Gastrocnemius medialis (tissue), 4 donors: ENCODE results near the gene TRIM22. TPM values are rescaled to one million over a fixed set of nuclear protein-coding genes. Genes with fewer than 3 reads are reported as not detected.

ENCODE experiments used
- ATAC-seq, 2 donors: fragments of 150-250 bp; one replicate each; pipeline ENCODE4 v1.9.1; 2016
- DNase-seq, 2 donors: peaks; one replicate each; pipeline ENCODE4 v3.0.0-alpha.2; 2019
- H3K27ac ChIP-seq, 4 donors: fragments of 200-600 bp; sonication (generic); 1 replicate in 1 of 4; 2 replicates in 3 of 4; pipeline ENCODE4 v1.5.1; 2016 to 2018; ENCODE audit warnings: mild to moderate bottlenecking in 2 of 4, moderate library complexity in 1 of 4
- H3K27me3 ChIP-seq, 3 donors: fragments of 200-600 bp; sonication (generic) in 2 of 3; 1 replicate in 1 of 3; 2 replicates in 2 of 3; pipeline versions ENCODE4 v1.5.1 to v1.6.0; 2016 to 2019; ENCODE audit warnings: mild to moderate bottlenecking in 1 of 3, moderate library complexity in 1 of 3
- H3K36me3 ChIP-seq, 2 donors: fragments of 200-600 bp; sonication (generic) in 1 of 2; one replicate each; pipeline ENCODE4 v1.5.1; 2017 to 2018
- H3K4me1 ChIP-seq, 2 donors: fragments of 200-600 bp; sonication (generic) in 1 of 2; one replicate each; pipeline ENCODE4 v1.5.1; 2016 to 2017; ENCODE audit warnings: mild to moderate bottlenecking in 2 of 2
- H3K4me3 ChIP-seq, 4 donors: fragments of 200-600 bp; sonication (generic) in 3 of 4; 1 replicate in 1 of 4; 2 replicates in 3 of 4; pipeline ENCODE4 v1.5.1; 2016 to 2019; ENCODE audit warnings: mild to moderate bottlenecking in 2 of 4
- H3K9me3 ChIP-seq, 3 donors: fragments of 200-600 bp; sonication (generic) in 2 of 3; 1 replicate in 1 of 3; 2 replicates in 2 of 3; pipeline ENCODE4 v1.5.1; 2016 to 2019
- CTCF ChIP-seq, 5 experiments: fragments of 450-650 bp in 3 of 5; fragments of 200-600 bp in 2 of 5; sonication (generic) in 2 of 5; IDR thresholded peaks in 4 of 5; conservative IDR thresholded peaks in 1 of 5; 1 replicate in 4 of 5; 2 replicates in 1 of 5; pipeline ENCODE4 v1.5.1; 2016 to 2019; ENCODE audit warnings: antibody characterized with exemption in 5 of 5, mild to moderate bottlenecking in 3 of 5, moderate library complexity in 3 of 5
- POLR2A ChIP-seq, 2 donors: fragments of 450-650 bp; IDR thresholded peaks; one replicate each; pipeline ENCODE4 v1.6.1; 2017; ENCODE audit warnings: antibody characterized with exemption in 2 of 2, mild to moderate bottlenecking in 2 of 2, moderate library complexity in 2 of 2
- in situ Hi-C, 4 donors: fragments of 200-750 bp; cut with MboI; loops; one replicate each; pipeline versions ENCODE4 v1.15.0 to v1.8.0; 2017; ENCODE audit warnings: low sequenced_read_pairs in 4 of 4
- intact Hi-C: fragments of 100-400 bp; cut with DNase I; formaldehyde crosslinking; loops from one replicate; pipeline ENCODE4 v1.15.1; 2023; ENCODE audit warnings: low total_unique reads
- total RNA-seq, 4 donors: library from RNA; depleted of rRNA; stranded (reverse); fragments of >200 nt; gene quantifications; one replicate each; pipeline versions ENCODE4 v1.1.0 to v1.2.3, GENCODE V29; 2016

The TRIM22 gene
- total RNA-seq, 4 donors from 2014 or later = 5.3 to 15.8 (median 8.8) TPM

- ATAC-seq (no peak), DNase-seq (no peak)
- Histone ChIP-seq H3K27ac (no peak overlapping the region), H3K36me3 (no peaks in the 10 kb centered on the region), H3K9me3 (no peaks in the 10 kb centered on the region), H3K27me3 (no peaks in the 10 kb centered on the region), H3K4me1 (no peaks in the 10 kb centered on the region), H3K4me3 (no peak overlapping the region)
- in situ Hi-C loops (no loop called here), intact Hi-C loops (no loop called here)
- TF ChIP-seq CTCF (IDR thresholded peaks at IDR 0.05 in 4 of 5, conservative IDR thresholded peaks at IDR 0.05 in 1 of 5) = no peak
These were observed 11.5 kb downstream of the TRIM22 start for GRCh38 chr11:5701055-5701577.

- Histone ChIP-seq H3K4me3 (no peak overlapping the region), H3K36me3 (peaks cover 0 to 12% of the 10 kb centered on the region in 2 donors), H3K27ac (no peak overlapping the region), H3K9me3 (no peaks in the 10 kb centered on the region), H3K4me1 (no peaks in the 10 kb centered on the region), H3K27me3 (no peaks in the 10 kb centered on the region)
- DNase-seq = no peak
- in situ Hi-C loops = no loop called here
- TF ChIP-seq POLR2A (IDR thresholded peaks at IDR 0.05) (no peak), CTCF (IDR thresholded peaks at IDR 0.05 in 4 of 5, conservative IDR thresholded peaks at IDR 0.05 in 1 of 5) (no peak)
- intact Hi-C loops = no loop called here
- ATAC-seq = no peak
These were observed 14.3 kb downstream of the TRIM22 start for GRCh38 chr11:5703741-5704536.

- Histone ChIP-seq H3K9me3 (no peaks in the 10 kb centered on the region), H3K4me3 (no peak overlapping the region), H3K4me1 (no peaks in the 10 kb centered on the region), H3K36me3 (peaks cover 0 to 12% of the 10 kb centered on the region in 2 donors), H3K27ac (no peak overlapping the region), H3K27me3 (no peaks in the 10 kb centered on the region)
- DNase-seq = no peak
- no peak for ATAC-seq
- in situ Hi-C loops (no loop called here), intact Hi-C loops (no loop called here)
- no peak for TF ChIP-seq POLR2A (IDR thresholded peaks at IDR 0.05)
- TF ChIP-seq CTCF (IDR thresholded peaks at IDR 0.05 in 4 of 5, conservative IDR thresholded peaks at IDR 0.05 in 1 of 5) = no peak
These were observed 16.1 kb downstream of the TRIM22 start for GRCh38 chr11:5705688-5706087.

GRCh38 chr11:5712507-5712906, 22.9 kb downstream of the TRIM22 start:
- intact Hi-C loops = no loop called here
- no peak overlapping the region for H3K4me3 ChIP-seq
- ATAC-seq = no peak
- peaks cover 0 to 12% of the 10 kb centered on the region in 2 donors for H3K36me3 ChIP-seq
- in situ Hi-C loops = no loop called here
- DNase-seq = no peak
- H3K4me1 ChIP-seq = no peaks in the 10 kb centered on the region
- H3K27ac ChIP-seq = no peak overlapping the region
- TF ChIP-seq CTCF (IDR thresholded peaks at IDR 0.05 in 4 of 5, conservative IDR thresholded peaks at IDR 0.05 in 1 of 5) (peak in 1 of 5 experiments; percentile 31), POLR2A (IDR thresholded peaks at IDR 0.05) (no peak)
- H3K27me3 ChIP-seq = no peaks in the 10 kb centered on the region
- H3K9me3 ChIP-seq = no peaks in the 10 kb centered on the region
